Gastroesophageal sphincter (tissue), 3 donors: Measurements from ENCODE around the gene RNF141.

ENCODE experiments used
- CTCF ChIP-seq, 4 experiments: fragments of 200-600 bp in 2 of 4; fragments of 450-650 bp in 2 of 4; sonication (generic) in 1 of 4; IDR thresholded peaks; one replicate each; pipeline ENCODE4 v1.5.1; 2017 to 2019; ENCODE audit warnings: antibody characterized with exemption in 4 of 4, mild to moderate bottlenecking in 2 of 4, moderate library complexity in 2 of 4
- EP300 ChIP-seq: sonication (generic); formaldehyde crosslinking; IDR thresholded peaks from one replicate; pipeline ENCODE4 v1.6.1; 2017; ENCODE audit warnings: antibody characterized with exemption, mild to moderate bottlenecking

DNA sequence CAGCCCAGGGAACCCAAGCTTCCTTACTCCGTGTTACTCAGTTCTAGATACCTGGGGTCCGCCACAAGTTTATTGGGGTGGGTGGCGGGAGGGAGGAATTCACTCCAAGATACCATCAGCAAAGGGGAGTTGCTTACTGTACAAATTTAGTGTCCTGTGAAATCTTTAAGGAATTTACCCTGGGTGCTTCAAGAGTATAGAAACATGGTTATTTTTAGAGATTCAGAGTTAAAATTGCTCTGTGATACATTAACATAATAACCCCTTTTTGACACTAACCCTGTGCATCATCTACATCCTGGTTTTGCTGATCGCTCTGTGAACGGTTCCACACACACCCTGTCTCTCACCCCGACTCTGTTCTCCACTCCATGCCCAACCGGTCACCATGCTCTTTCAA, 46.4 kb upstream of the RNF141 start:
- TF ChIP-seq CTCF (IDR thresholded peaks at IDR 0.05) (no peak), EP300 (no peak)
